ENCODE measurements around the gene AKAIN1. TPM values are rescaled to one million over a fixed set of nuclear protein-coding genes. Genes with fewer than 3 reads are reported as not detected.

The AKAIN1 gene
- total RNA-seq, 2 donors from 2014 or later = not detected

DNA sequence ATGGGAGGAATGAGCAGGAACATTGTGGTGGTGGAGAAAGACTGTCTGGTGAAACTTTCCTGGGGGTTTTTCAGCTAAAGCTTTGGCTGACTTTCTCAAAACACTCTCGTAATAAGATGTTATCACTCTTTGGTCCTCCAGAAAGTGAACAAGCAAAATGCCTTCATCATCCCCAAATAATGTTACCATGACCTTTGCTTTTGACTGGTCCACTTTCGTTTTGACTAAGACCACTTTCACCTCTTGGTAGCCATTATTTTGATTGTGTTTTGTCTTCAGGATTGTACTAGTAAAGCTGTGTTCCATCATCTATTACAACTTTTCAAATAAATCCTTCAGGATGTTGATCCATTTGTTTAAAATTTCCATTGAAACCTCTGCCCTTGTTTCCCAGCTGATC, 103.2 kb downstream of the AKAIN1 start:
- no peak overlapping the region for H3K27ac ChIP-seq
- intact Hi-C loops (cut with DNase I) = no loop called here
- no peaks in the 10 kb centered on the region for H3K4me1 ChIP-seq (replicated peaks)
- H3K4me3 ChIP-seq = no peak overlapping the region
- TF ChIP-seq POLR2AphosphoS5 (IDR thresholded peaks at IDR 0.05) = no peak
- TF ChIP-seq POLR2A (IDR thresholded peaks at IDR 0.05) = no peak
- TF ChIP-seq, protein P1, sequence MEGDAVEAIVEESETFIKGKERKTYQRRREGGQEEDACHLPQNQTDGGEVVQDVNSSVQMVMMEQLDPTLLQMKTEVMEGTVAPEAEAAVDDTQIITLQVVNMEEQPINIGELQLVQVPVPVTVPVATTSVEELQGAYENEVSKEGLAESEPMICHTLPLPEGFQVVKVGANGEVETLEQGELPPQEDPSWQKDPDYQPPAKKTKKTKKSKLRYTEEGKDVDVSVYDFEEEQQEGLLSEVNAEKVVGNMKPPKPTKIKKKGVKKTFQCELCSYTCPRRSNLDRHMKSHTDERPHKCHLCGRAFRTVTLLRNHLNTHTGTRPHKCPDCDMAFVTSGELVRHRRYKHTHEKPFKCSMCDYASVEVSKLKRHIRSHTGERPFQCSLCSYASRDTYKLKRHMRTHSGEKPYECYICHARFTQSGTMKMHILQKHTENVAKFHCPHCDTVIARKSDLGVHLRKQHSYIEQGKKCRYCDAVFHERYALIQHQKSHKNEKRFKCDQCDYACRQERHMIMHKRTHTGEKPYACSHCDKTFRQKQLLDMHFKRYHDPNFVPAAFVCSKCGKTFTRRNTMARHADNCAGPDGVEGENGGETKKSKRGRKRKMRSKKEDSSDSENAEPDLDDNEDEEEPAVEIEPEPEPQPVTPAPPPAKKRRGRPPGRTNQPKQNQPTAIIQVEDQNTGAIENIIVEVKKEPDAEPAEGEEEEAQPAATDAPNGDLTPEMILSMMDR (IDR thresholded peaks at IDR 0.05) = no peak
- H3K36me3 ChIP-seq = no peaks in the 10 kb centered on the region
- WGBS = 66% methylated on average over 2 of the region's 2 CpGs
- no peak for DNase-seq (ENCODE audit: low spot score)
- no peaks in the 10 kb centered on the region for H3K27me3 ChIP-seq (replicated peaks; ENCODE audit: insufficient read depth)
- H3K9me3 ChIP-seq = no peaks in the 10 kb centered on the region

Other genes with a start within 250 kb of the AKAIN1 start
- 10 to 100 TPM; 12.7 to 14.8 TPM for gene ZBTB14, start 98.5 kb upstream of the AKAIN1 start, total RNA-seq

All from prostate gland (tissue), 2 donors.